Sigmoid colon (tissue), 4 donors: Measurements from ENCODE around the gene MYO18A.

Source experiments
- POLR2AphosphoS5 ChIP-seq, 4 donors: sonication (generic); formaldehyde crosslinking; IDR thresholded peaks; one replicate each; pipeline ENCODE4 v1.6.1; 2017; ENCODE audit warnings: antibody characterized with exemption in 4 of 4
- TF ChIP-seq, protein P1 (sequence below), 4 experiments: fragments of 450-650 bp in 3 of 4; fragments of 200-600 bp in 1 of 4; IDR thresholded peaks; one replicate each; pipeline ENCODE4 v1.5.1; 2016 to 2019; ENCODE audit warnings: antibody characterized with exemption in 4 of 4, mild to moderate bottlenecking in 3 of 4, moderate library complexity in 2 of 4

DNA sequence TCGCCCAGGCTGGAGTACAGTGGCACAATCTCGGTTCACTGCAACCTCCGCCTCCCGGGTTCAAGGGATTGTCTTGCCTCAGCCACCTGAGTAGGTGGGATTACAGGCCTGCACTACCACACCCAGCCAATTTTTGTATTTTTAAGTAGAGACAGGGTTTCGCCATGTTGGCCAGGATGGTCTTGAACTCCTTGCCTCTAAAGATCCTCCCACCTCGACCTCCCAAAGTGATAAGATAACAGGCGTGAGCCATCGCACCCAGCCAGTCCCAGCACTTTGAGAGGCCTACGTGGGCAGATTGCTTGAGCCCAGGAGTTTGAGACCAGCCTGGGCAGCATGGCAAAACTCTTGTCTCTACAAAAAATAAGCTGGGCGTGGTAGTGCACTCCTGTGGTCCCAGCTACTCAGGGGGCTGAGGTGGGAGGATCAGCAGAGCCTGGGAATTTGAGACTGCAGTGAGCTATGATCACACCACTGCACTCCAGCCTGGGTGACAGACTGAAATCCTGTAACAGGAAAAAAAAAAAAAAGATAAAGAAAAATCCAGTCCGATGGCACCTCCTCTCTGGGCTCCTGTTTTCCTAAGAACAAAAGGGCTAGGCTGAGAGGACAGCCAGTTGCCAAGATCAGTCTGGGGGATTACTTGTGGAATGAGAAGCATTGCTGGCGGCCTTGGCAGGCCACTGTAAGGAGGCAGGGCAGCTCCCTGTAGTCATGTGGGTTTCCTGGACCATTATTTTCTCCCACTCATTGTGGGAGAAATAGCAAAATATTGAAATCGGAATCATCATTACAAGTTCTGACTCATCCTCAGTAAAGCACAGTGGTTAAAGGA, 140.2 kb downstream of the MYO18A start:
- TF ChIP-seq, protein P1, sequence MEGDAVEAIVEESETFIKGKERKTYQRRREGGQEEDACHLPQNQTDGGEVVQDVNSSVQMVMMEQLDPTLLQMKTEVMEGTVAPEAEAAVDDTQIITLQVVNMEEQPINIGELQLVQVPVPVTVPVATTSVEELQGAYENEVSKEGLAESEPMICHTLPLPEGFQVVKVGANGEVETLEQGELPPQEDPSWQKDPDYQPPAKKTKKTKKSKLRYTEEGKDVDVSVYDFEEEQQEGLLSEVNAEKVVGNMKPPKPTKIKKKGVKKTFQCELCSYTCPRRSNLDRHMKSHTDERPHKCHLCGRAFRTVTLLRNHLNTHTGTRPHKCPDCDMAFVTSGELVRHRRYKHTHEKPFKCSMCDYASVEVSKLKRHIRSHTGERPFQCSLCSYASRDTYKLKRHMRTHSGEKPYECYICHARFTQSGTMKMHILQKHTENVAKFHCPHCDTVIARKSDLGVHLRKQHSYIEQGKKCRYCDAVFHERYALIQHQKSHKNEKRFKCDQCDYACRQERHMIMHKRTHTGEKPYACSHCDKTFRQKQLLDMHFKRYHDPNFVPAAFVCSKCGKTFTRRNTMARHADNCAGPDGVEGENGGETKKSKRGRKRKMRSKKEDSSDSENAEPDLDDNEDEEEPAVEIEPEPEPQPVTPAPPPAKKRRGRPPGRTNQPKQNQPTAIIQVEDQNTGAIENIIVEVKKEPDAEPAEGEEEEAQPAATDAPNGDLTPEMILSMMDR (IDR thresholded peaks at IDR 0.05) = no peak
- TF ChIP-seq POLR2AphosphoS5 (IDR thresholded peaks at IDR 0.05) = no peak
